ENCODE results near the gene PAX5.

Gene PAX5

DNA sequence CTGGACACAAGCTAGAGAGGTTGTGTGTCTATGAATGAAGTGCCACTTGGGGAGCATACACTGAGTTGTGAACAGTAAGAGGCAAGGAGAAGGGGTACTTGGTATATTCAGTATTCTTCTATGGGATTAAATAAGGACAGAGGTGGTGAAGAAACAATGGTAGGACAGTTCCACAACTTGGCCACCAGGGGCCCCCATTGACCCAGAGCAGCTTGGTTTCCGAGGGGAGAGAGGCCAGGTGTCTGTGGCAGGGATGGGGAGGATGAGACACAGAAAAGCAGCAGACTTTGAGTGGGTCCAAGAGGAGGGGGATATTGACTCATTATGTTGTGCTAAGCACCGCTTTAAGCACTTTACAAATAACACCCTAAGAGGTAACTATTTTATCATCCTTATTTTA, 240.8 kb downstream of the PAX5 start:
- DNase-seq (ENCODE audit: low read depth), result no peak

DNA sequence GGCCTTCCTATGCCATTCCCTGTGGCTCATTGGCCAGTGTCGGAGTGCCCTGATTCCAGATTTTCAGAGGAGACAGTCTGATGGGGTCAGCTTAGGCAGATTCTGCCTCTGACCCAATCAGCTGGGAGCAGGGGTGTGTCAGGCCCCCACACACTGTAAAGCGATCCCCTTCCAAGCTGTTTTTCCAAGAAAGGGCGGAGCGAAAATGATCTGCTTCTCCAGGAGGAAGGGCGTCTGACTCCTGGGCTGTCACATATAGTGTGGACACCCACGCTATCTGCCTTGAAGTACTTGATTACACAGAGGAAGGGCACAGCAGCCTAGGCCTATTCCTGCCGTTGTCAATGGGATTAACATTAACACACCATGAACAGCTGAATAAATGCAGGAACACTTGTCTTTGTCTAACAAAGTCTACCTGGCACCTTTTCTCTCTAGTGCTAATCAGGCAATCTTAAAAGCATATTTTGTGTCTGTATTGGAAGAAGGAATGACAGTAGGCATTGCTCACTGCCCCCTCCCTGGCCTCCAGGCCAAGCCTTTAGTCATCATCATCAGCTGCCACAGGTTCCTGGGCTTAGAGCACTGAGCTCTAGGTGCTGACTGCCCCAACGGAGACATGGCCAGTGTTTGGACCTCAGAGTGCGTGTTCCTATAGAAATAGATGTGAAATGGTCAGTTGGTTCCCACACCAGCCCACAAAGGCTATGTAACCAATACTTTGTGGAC, 242.7 kb downstream of the PAX5 start:
- DNase-seq (ENCODE audit: low read depth), result no peak
- TF ChIP-seq CTCF (IDR thresholded peaks at IDR 0.05; ENCODE audit: control insufficient read depth, extremely low read depth, insufficient read depth), result no peak
- H3K4me3 ChIP-seq (ENCODE audit: low read depth, low read length), result no peak overlapping the region

More for the DNA sequence above, 240.8 kb downstream of the PAX5 start:
- TF ChIP-seq CTCF (IDR thresholded peaks at IDR 0.05; ENCODE audit: control insufficient read depth, extremely low read depth, insufficient read depth), result no peak
- no peak overlapping the region for H3K4me3 ChIP-seq (ENCODE audit: low read depth, low read length)

- no peak overlapping the region for H3K4me3 ChIP-seq (ENCODE audit: low read depth, low read length)
- no peak for TF ChIP-seq CTCF (IDR thresholded peaks at IDR 0.05; ENCODE audit: control insufficient read depth, extremely low read depth, insufficient read depth)
- peak; percentile 46 for DNase-seq (ENCODE audit: low read depth)
These were observed 244.2 kb downstream of the PAX5 start for GRCh38 chr9:36789886-36790285.

GRCh38 chr9:36788534-36788933, 245.5 kb downstream of the PAX5 start:
- TF ChIP-seq CTCF (IDR thresholded peaks at IDR 0.05; ENCODE audit: control insufficient read depth, extremely low read depth, insufficient read depth), result no peak
- DNase-seq (ENCODE audit: low read depth), result no peak
- no peak overlapping the region for H3K4me3 ChIP-seq (ENCODE audit: low read depth, low read length)

DNA sequence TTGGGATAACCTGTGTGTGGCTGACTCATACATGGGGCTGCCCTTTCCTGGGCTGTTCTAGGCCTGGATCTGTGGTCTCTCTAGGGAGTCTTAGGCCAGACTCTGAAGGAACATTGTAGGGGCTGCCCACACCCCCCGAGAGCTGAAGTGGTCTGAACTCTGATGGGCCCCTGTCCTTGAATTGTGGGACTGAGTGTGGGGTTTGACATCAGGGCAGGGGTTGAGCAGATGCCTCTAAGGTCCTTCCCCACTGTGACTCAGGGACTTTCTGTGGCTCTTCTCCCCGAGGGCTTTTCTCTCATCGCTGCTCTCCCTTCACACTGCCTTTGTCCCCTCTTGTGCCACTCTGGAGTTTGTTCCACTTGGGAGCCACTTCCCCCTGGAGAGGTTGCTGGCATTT, 246.4 kb downstream of the PAX5 start:
- DNase-seq (ENCODE audit: low read depth), result no peak
- H3K4me3 ChIP-seq (ENCODE audit: low read depth, low read length), result no peak overlapping the region
- no peak for TF ChIP-seq CTCF (IDR thresholded peaks at IDR 0.05; ENCODE audit: control insufficient read depth, extremely low read depth, insufficient read depth)
